ENCODE measurements around the gene TGM5. TPM values are rescaled to one million over a fixed set of nuclear protein-coding genes. Genes with fewer than 3 reads are reported as not detected.

Gene TGM5, protein sequence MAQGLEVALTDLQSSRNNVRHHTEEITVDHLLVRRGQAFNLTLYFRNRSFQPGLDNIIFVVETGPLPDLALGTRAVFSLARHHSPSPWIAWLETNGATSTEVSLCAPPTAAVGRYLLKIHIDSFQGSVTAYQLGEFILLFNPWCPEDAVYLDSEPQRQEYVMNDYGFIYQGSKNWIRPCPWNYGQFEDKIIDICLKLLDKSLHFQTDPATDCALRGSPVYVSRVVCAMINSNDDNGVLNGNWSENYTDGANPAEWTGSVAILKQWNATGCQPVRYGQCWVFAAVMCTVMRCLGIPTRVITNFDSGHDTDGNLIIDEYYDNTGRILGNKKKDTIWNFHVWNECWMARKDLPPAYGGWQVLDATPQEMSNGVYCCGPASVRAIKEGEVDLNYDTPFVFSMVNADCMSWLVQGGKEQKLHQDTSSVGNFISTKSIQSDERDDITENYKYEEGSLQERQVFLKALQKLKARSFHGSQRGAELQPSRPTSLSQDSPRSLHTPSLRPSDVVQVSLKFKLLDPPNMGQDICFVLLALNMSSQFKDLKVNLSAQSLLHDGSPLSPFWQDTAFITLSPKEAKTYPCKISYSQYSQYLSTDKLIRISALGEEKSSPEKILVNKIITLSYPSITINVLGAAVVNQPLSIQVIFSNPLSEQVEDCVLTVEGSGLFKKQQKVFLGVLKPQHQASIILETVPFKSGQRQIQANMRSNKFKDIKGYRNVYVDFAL
- polyA plus RNA-seq (2011; rRNA removed) (not detected in 2 replicates), polyA minus RNA-seq (2011; rRNA and poly(A)+ RNA removed) (not detected in 2 replicates)

DNA sequence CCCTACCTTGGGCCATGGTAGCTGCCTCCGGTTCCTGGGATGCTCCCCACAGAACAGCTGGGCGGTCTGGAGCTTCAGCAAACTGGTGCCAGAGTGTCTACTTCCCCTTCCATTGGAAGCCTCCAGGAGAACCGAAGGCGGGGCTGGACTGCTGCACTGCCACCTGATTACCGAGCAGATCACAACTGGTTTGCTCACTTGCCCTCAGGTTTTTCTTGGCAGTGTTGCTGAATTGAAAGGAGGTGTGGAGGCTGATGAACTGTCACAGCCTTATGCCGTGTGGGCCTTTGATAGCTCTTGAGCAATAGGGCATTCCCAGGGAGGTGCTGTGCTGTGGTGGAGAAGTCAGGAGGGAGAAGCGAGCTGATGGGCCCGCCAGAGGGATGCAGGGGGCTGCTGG lies at the start of gene TGM5:
TSS of gene TGM5 (minus strand) at position 95 of the 400 bp plus-strand sequence. CDS start at position 16, 79 bp downstream.
- CTCF ChIA-PET: interaction anchor here (1.2 to 4.9 kb wide), 7 partner anchors 9 to 62 kb away, joined by 3 to 58 read pairs (median 5); no protein-coding TSS in a partner anchor
- POLR2A ChIA-PET: no interaction called here
- H3K27me3 ChIP-seq (ENCODE audit: control insufficient read depth, insufficient read depth, low read length): peaks cover 29% of the 10 kb centered on the region
- H3K4me3 ChIP-seq (ENCODE audit: low read depth, low read length): no peak within 1 kb of the TSS
- H3K36me3 ChIP-seq (ENCODE audit: control insufficient read depth, insufficient read depth, low read length): no peaks in the 10 kb centered on the region
- DNase-seq (ENCODE audit: low read depth): no peak
- TF ChIP-seq, protein P1, sequence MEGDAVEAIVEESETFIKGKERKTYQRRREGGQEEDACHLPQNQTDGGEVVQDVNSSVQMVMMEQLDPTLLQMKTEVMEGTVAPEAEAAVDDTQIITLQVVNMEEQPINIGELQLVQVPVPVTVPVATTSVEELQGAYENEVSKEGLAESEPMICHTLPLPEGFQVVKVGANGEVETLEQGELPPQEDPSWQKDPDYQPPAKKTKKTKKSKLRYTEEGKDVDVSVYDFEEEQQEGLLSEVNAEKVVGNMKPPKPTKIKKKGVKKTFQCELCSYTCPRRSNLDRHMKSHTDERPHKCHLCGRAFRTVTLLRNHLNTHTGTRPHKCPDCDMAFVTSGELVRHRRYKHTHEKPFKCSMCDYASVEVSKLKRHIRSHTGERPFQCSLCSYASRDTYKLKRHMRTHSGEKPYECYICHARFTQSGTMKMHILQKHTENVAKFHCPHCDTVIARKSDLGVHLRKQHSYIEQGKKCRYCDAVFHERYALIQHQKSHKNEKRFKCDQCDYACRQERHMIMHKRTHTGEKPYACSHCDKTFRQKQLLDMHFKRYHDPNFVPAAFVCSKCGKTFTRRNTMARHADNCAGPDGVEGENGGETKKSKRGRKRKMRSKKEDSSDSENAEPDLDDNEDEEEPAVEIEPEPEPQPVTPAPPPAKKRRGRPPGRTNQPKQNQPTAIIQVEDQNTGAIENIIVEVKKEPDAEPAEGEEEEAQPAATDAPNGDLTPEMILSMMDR (IDR thresholded peaks at IDR 0.05; ENCODE audit: insufficient read depth, low read depth, low read length): no peak

DNA sequence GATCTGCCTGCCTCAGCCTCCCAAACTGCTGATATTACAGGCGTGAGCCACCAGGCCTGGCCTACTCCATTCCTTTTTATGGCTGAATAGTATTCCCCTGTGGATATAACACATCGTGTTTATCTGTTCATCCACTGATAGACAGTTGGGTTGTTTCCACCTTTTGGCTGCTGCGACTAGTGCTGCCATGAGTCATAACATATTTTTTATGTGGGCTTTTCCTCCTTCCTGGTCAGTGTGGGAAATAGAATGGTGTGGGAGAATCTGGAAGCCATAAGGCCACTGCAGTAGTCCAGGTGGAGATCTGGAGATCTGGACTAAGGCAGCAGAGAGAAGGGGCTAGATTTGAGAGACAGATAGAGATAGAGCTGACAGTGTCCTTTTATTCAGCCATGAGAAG lies 47.4 kb upstream of the TGM5 start:
- peaks cover 4% of the 10 kb centered on the region for H3K27me3 ChIP-seq (ENCODE audit: control insufficient read depth, insufficient read depth, low read length)
- no peak overlapping the region for H3K4me3 ChIP-seq (ENCODE audit: low read depth, low read length)
- H3K36me3 ChIP-seq (ENCODE audit: control insufficient read depth, insufficient read depth, low read length): no peaks in the 10 kb centered on the region
- TF ChIP-seq, protein P1 (IDR thresholded peaks at IDR 0.05; ENCODE audit: insufficient read depth, low read depth, low read length): no peak
- CTCF ChIA-PET: interaction anchor here (0.5 kb wide), 1 partner anchor 53 kb away, joined by 3 read pairs; no protein-coding TSS in a partner anchor
- POLR2A ChIA-PET: no interaction called here
- no peak for DNase-seq (ENCODE audit: low read depth)

DNA sequence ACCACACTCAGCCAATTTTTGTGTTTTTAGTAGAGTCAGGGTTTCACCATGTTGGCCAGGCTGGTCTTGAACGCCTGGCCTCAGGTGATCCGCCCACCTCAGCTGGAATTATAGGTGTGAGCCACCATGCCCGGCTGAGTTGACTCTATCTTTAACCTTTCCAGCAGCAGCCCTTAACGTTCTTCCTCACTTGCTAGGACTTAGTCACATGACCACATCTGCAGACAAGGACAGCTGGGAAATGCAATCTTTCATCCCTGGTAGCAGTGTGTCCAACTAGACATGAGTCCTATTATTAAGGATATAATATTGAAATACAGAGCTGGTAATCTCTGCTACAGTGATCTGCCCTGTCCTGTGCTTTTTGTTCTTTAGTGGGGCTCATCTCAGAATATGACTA lies 45.6 kb upstream of the TGM5 start:
- ChIA-PET CTCF (no interaction called here), POLR2A (no interaction called here)
- TF ChIP-seq, protein P1 (IDR thresholded peaks at IDR 0.05; ENCODE audit: insufficient read depth, low read depth, low read length): no peak
- DNase-seq (ENCODE audit: low read depth): no peak
- Histone ChIP-seq H3K36me3 (ENCODE audit: control insufficient read depth, insufficient read depth, low read length) (no peaks in the 10 kb centered on the region), H3K4me3 (ENCODE audit: low read depth, low read length) (no peak overlapping the region), H3K27me3 (ENCODE audit: control insufficient read depth, insufficient read depth, low read length) (peaks cover 9% of the 10 kb centered on the region)

DNA sequence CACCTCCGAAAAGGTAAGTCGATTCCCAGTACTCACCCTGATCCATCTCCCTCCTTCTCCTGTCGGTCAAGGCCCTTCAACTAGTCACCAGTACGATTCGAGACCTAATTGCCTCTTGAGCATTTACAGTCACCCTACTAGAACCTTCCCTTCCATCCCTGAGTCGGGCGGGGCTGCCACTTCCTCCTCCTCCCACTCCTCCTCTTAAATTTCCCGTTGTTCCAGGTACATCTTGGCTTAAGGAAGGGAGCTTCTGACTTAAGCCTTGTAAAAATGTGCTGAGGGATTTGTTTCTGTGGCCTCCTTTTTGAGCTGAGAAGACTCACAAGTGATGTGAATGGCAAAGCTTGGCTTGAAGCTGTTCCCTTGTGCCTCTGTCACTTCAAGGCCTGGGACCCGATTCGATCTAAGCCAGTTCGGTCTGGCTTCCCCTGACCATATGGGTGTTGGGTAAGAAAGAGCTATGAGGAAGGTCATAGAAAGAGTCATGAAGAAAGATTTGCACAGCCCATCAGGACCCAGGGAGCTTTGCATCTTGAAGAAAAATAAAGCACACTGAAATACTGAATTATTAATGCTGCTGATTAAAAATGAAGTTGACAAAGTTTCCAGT lies 35.6 kb upstream of the TGM5 start, which contains the start of gene TGM7:
TSS of gene TGM7 (minus strand) at position 51 of the 613 bp plus-strand sequence.
- Histone ChIP-seq H3K36me3 (ENCODE audit: control insufficient read depth, insufficient read depth, low read length) (no peaks in the 10 kb centered on the region), H3K27me3 (ENCODE audit: control insufficient read depth, insufficient read depth, low read length) (peaks cover 15% of the 10 kb centered on the region), H3K4me3 (ENCODE audit: low read depth, low read length) (no peak within 1 kb of the TSS)
- no peak for DNase-seq (ENCODE audit: low read depth)
- TF ChIP-seq, protein P1 (IDR thresholded peaks at IDR 0.05; ENCODE audit: insufficient read depth, low read depth, low read length): no peak
- POLR2A ChIA-PET: no interaction called here
- CTCF ChIA-PET: interaction anchor here (2.8 kb wide), 1 partner anchor 17 kb away, joined by 17 read pairs; no protein-coding TSS in a partner anchor
